Subcutaneous adipose tissue (tissue), 4 donors: ENCODE data around the gene ID4. TPM values are rescaled to one million over a fixed set of nuclear protein-coding genes. Genes with fewer than 3 reads are reported as not detected.

Source experiments
- CTCF ChIP-seq: fragments of 450-650 bp; IDR thresholded peaks from one replicate; pipeline ENCODE4 v1.5.1; 2016; ENCODE audit warnings: low read depth, mild to moderate bottlenecking, control low read depth, antibody characterized with exemption, moderate library complexity
- total RNA-seq, 4 donors: library from RNA; depleted of rRNA; stranded (reverse); fragments of >200 nt; gene quantifications; one replicate each; pipeline ENCODE4 v1.1.0, GENCODE V29; 2016

Gene ID4
- total RNA-seq, 4 donors from 2014 or later, result 10.0 to 88.7 (median 39.2) TPM

GRCh38 chr6:19876672-19877071 lies 39.5 kb downstream of the ID4 start:
- TF ChIP-seq CTCF, result no peak

- TF ChIP-seq CTCF, result no peak
Observed at GRCh38 chr6:19879663-19880062, 42.5 kb downstream of the ID4 start.

GRCh38 chr6:19880066-19880465 lies 42.9 kb downstream of the ID4 start:
- no peak for TF ChIP-seq CTCF

GRCh38 chr6:19891451-19891850 lies 54.3 kb downstream of the ID4 start:
- TF ChIP-seq CTCF, result no peak
